Endothelial cell of umbilical vein (primary cell): ENCODE measurements around the gene SERTAD4. TPM values are rescaled to one million over a fixed set of nuclear protein-coding genes. Genes with fewer than 3 reads are reported as not detected.

Experiments used
- BruUV-seq: library from RNA; stranded (reverse); fragments of 400-500 nt; replicated peaks from 2 replicates; lab custom pipeline; 2021; lab: Mats Ljungman, UMichigan
- CTCF ChIA-PET: fragments of 300-600, 350-600 bp; sonication (Branson Sonifier 250); formaldehyde crosslinking; loops from one replicate; lab custom pipeline; 2021; ENCODE audit warnings: antibody characterized with exemption, inconsistent platforms; lab: Charles Lee
- POLR2A ChIA-PET: fragments of 300-600, 350-600 bp; sonication (Branson Sonifier 250); formaldehyde crosslinking; loops from one replicate; lab custom pipeline; 2021; ENCODE audit warnings: antibody characterized with exemption, inconsistent platforms; lab: Charles Lee
- DNase-seq: peaks from one replicate; pipeline ENCODE4 v3.0.0-alpha.2; 2011; ENCODE audit warnings: low read depth, low spot score
- FAIRE-seq: peaks from 2 replicates; lab custom pipeline; 2011; peaks lifted over from hg19 to GRCh38; lab: Jason Lieb, UNC
- H2AFZ ChIP-seq: 2 replicates; pipeline ENCODE4 v1.6.0; 2012; ENCODE audit warnings: low read depth, low read length, control low read depth, inconsistent platforms
- H3K27ac ChIP-seq: 2 replicates; pipeline ENCODE4 v1.5.1; 2011; ENCODE audit warnings: low read depth, mild to moderate bottlenecking, control low read depth, low read length, moderate library complexity; ENCODE audit not compliant: insufficient read depth
- H3K27me3 ChIP-seq, 2 experiments: 2 replicates each; pipeline versions ENCODE4 v1.6.0 to v1.6.1; 2011; ENCODE audit warnings: low read length in 2 of 2, mixed read lengths in 1 of 2; ENCODE audit not compliant: control insufficient read depth in 2 of 2, insufficient read depth in 2 of 2
- H3K36me3 ChIP-seq, 2 experiments: 2 replicates in 1 of 2; 3 replicates in 1 of 2; pipeline ENCODE4 v1.5.1; 2011; ENCODE audit warnings: low read length in 2 of 2, mild to moderate bottlenecking in 1 of 2, moderate library complexity in 1 of 2; ENCODE audit not compliant: control insufficient read depth in 2 of 2, insufficient read depth in 2 of 2; ENCODE audit errors: extremely low read depth in 1 of 2
- H3K4me1 ChIP-seq: 3 replicates; pipeline ENCODE4 v1.5.1; 2011; ENCODE audit warnings: mild to moderate bottlenecking, low read length; ENCODE audit not compliant: control insufficient read depth, insufficient read depth; ENCODE audit errors: extremely low read depth
- H3K4me2 ChIP-seq: 2 replicates; pipeline ENCODE4 v1.6.1; 2011; ENCODE audit warnings: low read length, control low read depth, mixed read lengths; ENCODE audit not compliant: insufficient read depth
- H3K4me3 ChIP-seq, 3 experiments: fragments of 200-600 bp in 1 of 3; sonication (generic), shearing (Covaris generic) in 1 of 3; replicated peaks in 1 of 3; 2 replicates each; pipeline ENCODE4 v1.5.1; 2011 to 2016; ENCODE audit warnings: control low read depth in 3 of 3, low read length in 3 of 3, mild to moderate bottlenecking in 2 of 3, inconsistent platforms in 1 of 3, low read depth in 1 of 3, moderate library complexity in 1 of 3; ENCODE audit not compliant: insufficient read depth in 1 of 3
- H3K79me2 ChIP-seq: 2 replicates; pipeline ENCODE4 v1.6.0; 2012; ENCODE audit warnings: low read length, inconsistent platforms; ENCODE audit not compliant: control insufficient read depth, insufficient read depth
- H3K9ac ChIP-seq: replicated peaks from 2 replicates; pipeline ENCODE3; 2011; ENCODE audit warnings: low read length, control low read depth; ENCODE audit not compliant: insufficient read depth; ENCODE audit errors: extremely low read depth
- H3K9me1 ChIP-seq: replicated peaks from 3 replicates; pipeline ENCODE4 v1.6.0; 2011; ENCODE audit warnings: mild to moderate bottlenecking, low read length; ENCODE audit not compliant: control insufficient read depth, insufficient read depth; ENCODE audit errors: extremely low read depth
- H3K9me3 ChIP-seq: replicated peaks from 2 replicates; pipeline ENCODE4 v1.5.1; 2012; ENCODE audit warnings: low read length, inconsistent platforms; ENCODE audit not compliant: control insufficient read depth, insufficient read depth
- H4K20me1 ChIP-seq: replicated peaks from 2 replicates; pipeline ENCODE3; 2011; ENCODE audit warnings: mild to moderate bottlenecking, low read length; ENCODE audit not compliant: control insufficient read depth, insufficient read depth; ENCODE audit errors: extremely low read depth
- EZH2 ChIP-seq: IDR thresholded peaks from 2 replicates; pipeline ENCODE4 v1.6.1; 2012; ENCODE audit warnings: borderline replicate concordance, low read depth, mild to moderate bottlenecking, moderate library complexity, low read length, inconsistent platforms; ENCODE audit not compliant: severe bottlenecking
- FOS ChIP-seq: IDR thresholded peaks from 2 replicates; pipeline ENCODE4 v1.6.1; 2011; ENCODE audit warnings: mild to moderate bottlenecking, low read length, moderate library complexity, borderline replicate concordance; ENCODE audit not compliant: insufficient read depth
- GATA2 ChIP-seq: IDR thresholded peaks from 2 replicates; pipeline ENCODE4 v1.7.0; 2011; ENCODE audit warnings: low read depth, mild to moderate bottlenecking, moderate library complexity, mixed read lengths, low read length; ENCODE audit not compliant: insufficient read length, insufficient read depth
- JUN ChIP-seq: IDR thresholded peaks from 2 replicates; pipeline ENCODE4 v1.6.1; 2011; ENCODE audit warnings: borderline replicate concordance, low read depth; ENCODE audit not compliant: insufficient read length, insufficient read depth
- MYC ChIP-seq: IDR thresholded peaks from one replicate; pipeline ENCODE4 v1.6.1; 2011; ENCODE audit warnings: mild to moderate bottlenecking, low read depth, low read length
- POLR2A ChIP-seq: IDR thresholded peaks from 2 replicates; pipeline ENCODE4 v1.6.1; 2012; ENCODE audit warnings: low read depth, mild to moderate bottlenecking, control low read depth, low read length
- POLR2AphosphoS5 ChIP-seq: IDR thresholded peaks from 2 replicates; pipeline ENCODE4 v1.6.1; 2012; ENCODE audit warnings: low read depth, mild to moderate bottlenecking, control low read depth, low read length, moderate library complexity; ENCODE audit not compliant: insufficient read depth
- dilution Hi-C: fragments of 300-500 bp; cut with MboI; formaldehyde crosslinking; loops from one replicate; pipeline ENCODE4 v1.15.0; 2019; ENCODE audit warnings: low sequenced_read_pairs; ENCODE audit not compliant: extremely low pct_ligation_motif_present
- intact Hi-C: fragments of 100-400 bp; cut with micrococcal nuclease; formaldehyde crosslinking; loops from one replicate; pipeline ENCODE4 v1.10.0; 2022
- polyA plus RNA-seq, 4 experiments: library from polyadenylated mRNA; depleted of rRNA in 3 of 4; stranded (reverse) in 3 of 4; unstranded in 1 of 4; fragments of >200 nt; gene quantifications; 2 replicates each; pipeline versions ENCODE4 v1.2.1 to v1.2.3, GENCODE V29; 2011 to 2012; ENCODE audit warnings: missing spikeins in 1 of 4
- total RNA-seq: library from RNA; stranded (reverse); gene quantifications from 2 replicates; pipeline ENCODE4 v1.2.3, GENCODE V29; 2021
- TF ChIP-seq, protein P1 (sequence below): IDR thresholded peaks from 2 replicates; pipeline ENCODE4 v1.6.1; 2011; ENCODE audit not compliant: insufficient read depth, insufficient read length
- TF ChIP-seq, protein P2 (sequence below), 2 donors: IDR thresholded peaks; 1 replicate in 1 of 2; 2 replicates in 1 of 2; pipeline ENCODE4 v1.5.1; 2011; ENCODE audit warnings: low read length in 2 of 2, mild to moderate bottlenecking in 2 of 2, moderate library complexity in 2 of 2, control low read depth in 1 of 2, inconsistent platforms in 1 of 2, low read depth in 1 of 2; ENCODE audit not compliant: insufficient read depth in 1 of 2; ENCODE audit errors: extremely low read depth in 1 of 2

Gene SERTAD4
- total and polyA plus RNA-seq, 2 donors (not counting 3 experiments of a cell fraction or from before 2014, with no cell fraction given) = 4.0 to 11.3 TPM

DNA sequence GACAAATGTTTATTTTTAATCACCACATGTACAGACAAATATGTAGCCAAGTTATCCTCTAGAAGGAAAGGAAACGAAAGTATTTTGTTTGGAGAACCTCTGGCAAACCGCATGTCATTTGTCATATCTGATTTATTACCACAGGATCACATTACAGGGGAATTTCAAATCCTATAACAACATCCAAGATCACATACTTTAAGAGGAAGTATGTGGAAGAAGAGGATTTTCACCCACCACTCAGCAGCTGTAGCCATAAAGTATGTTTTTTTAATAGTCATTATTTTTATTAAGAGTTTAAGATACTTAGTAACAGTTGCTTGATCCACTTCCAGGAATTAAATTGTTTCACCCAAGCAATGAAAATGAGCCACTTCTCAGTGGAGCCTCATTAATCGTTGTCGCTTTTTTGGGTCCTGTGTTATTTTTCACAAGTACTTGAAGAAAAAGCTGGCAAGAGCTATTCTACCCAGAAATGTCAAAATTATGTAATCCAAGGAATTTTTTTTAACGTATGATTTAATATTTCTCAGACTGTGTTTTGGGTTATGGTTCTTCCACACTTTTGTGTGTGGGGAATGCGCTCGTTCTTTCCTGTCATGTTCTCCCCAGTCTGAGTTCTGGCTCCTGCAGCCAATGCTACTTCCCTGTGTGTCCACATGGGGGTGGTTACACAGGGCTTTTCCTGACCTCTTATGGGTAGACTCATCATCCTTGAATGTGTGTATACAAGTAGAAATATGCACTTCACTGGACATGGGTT, 6.9 kb downstream of the SERTAD4 start:
- intact Hi-C loops (loop anchor here (1.0 to 10.0 kb wide), 8 partner anchors 7 to 1335 kb away; partner anchors contain the start of genes SERTAD4 and SLC30A1), dilution Hi-C loops (no loop called here)
- Histone ChIP-seq H4K20me1 (no peaks in the 10 kb centered on the region), H3K27ac (peak overlapping the region; percentile 85), H3K9me3 (no peaks in the 10 kb centered on the region), H3K4me1 (peaks cover 48% of the 10 kb centered on the region), H3K9me1 (no peaks in the 10 kb centered on the region), H3K79me2 (no peaks in the 10 kb centered on the region), H3K36me3 (no peaks in the 10 kb centered on the region), H3K4me3 (peak overlapping the region in 1 of 3 experiments; percentile 28), H3K27me3 (no peaks in the 10 kb centered on the region), H3K4me2 (peak overlapping the region; percentile 83), H2AFZ (no peak overlapping the region), H3K9ac (peak overlapping the region; percentile 64)
- TF ChIP-seq, protein P1, sequence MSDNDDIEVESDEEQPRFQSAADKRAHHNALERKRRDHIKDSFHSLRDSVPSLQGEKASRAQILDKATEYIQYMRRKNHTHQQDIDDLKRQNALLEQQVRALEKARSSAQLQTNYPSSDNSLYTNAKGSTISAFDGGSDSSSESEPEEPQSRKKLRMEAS = no peak
- peak; percentile 46 for TF ChIP-seq GATA2
- TF ChIP-seq JUN = peak; percentile 23
- peak; percentile 20 for TF ChIP-seq POLR2A
- TF ChIP-seq, protein P2, sequence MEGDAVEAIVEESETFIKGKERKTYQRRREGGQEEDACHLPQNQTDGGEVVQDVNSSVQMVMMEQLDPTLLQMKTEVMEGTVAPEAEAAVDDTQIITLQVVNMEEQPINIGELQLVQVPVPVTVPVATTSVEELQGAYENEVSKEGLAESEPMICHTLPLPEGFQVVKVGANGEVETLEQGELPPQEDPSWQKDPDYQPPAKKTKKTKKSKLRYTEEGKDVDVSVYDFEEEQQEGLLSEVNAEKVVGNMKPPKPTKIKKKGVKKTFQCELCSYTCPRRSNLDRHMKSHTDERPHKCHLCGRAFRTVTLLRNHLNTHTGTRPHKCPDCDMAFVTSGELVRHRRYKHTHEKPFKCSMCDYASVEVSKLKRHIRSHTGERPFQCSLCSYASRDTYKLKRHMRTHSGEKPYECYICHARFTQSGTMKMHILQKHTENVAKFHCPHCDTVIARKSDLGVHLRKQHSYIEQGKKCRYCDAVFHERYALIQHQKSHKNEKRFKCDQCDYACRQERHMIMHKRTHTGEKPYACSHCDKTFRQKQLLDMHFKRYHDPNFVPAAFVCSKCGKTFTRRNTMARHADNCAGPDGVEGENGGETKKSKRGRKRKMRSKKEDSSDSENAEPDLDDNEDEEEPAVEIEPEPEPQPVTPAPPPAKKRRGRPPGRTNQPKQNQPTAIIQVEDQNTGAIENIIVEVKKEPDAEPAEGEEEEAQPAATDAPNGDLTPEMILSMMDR (IDR thresholded peaks at IDR 0.05; ENCODE audit: extremely low read depth in 1 of 2, insufficient read depth in 1 of 2, low read depth in 1 of 2, low read length in 2 of 2) = peak; percentile 62 to 63
- peak; percentile 71 for TF ChIP-seq POLR2AphosphoS5
- TF ChIP-seq FOS = peak; percentile 17
- TF ChIP-seq EZH2 = no peak
- TF ChIP-seq MYC = no peak
- ChIA-PET CTCF (interaction anchor here (0.8 to 2.3 kb wide), 10 partner anchors 9 to 72 kb away, joined by 3 to 12 read pairs (median 3); no protein-coding TSS in a partner anchor), POLR2A (no interaction called here)
- peak; percentile 89 for FAIRE-seq
- peak; percentile 92 for DNase-seq
- no TSS peak for BruUV-seq
